ENCODE results near the gene AIRE. TPM values are rescaled to one million over a fixed set of nuclear protein-coding genes. Genes with fewer than 3 reads are reported as not detected.
"Not testable (repeated sequence)": the region's sequence is repeated elsewhere in the genome, so short reads cannot be mapped to it uniquely, and the experiment has no call there.

Gene AIRE
- total RNA-seq (not detected), polyA plus RNA-seq (0.22 TPM)

- CTCF ChIA-PET = no interaction called here
- Histone ChIP-seq H3K9me3 (ENCODE audit: low read length) (no peaks in the 10 kb centered on the region), H3K36me3 (ENCODE audit: insufficient read depth, low read length) (no peaks in the 10 kb centered on the region), H3K4me1 (ENCODE audit: insufficient read depth, low read length) (no peaks in the 10 kb centered on the region), H3K27me3 (ENCODE audit: insufficient read depth, low read length, poor library complexity, severe bottlenecking) (no peaks in the 10 kb centered on the region), H3K27ac (ENCODE audit: low read depth, low read length) (no peak within 1 kb of the TSS), H3K4me3 (ENCODE audit: low read length) (no peak within 1 kb of the TSS)
- POLR2A ChIA-PET = no interaction called here
- Mint-ChIP-seq H3K27ac (no peak within 1 kb of the TSS), H3K9me3 (no peaks in the 10 kb centered on the region), H3K27me3 (peaks cover 5 to 6% of the 10 kb centered on the region in 2 donors), H3K4me3 (no peak within 1 kb of the TSS), H3K36me3 (no peaks in the 10 kb centered on the region), H3K4me1 (peaks cover 0 to under 1% (median 0%) of the 10 kb centered on the region in 3 donors)
- DNase-seq = no peak
Measured at GRCh38 chr21:44285138-44285992, at the start of gene AIRE. Gene AIRE (plus strand): TSS chr21:44285876. CDS start chr21:44286007, 131 bp downstream.

- H3K4me3 Mint-ChIP-seq = not testable (repeated sequence)
Measured at GRCh38 chr21:44240353-44240752, 45.3 kb upstream of the AIRE start.

GRCh38 chr21:44240842-44241241 is 44.8 kb upstream of the AIRE start, which contains the start of gene ICOSLG:
Gene ICOSLG (minus strand): TSS chr21:44240943. CDS start chr21:44240817, 126 bp downstream.
- POLR2A ChIA-PET; H3K4me3 Mint-ChIP-seq; H3K36me3 Mint-ChIP-seq; H3K9me3 Mint-ChIP-seq; H3K9me3 ChIP-seq (ENCODE audit: low read length); DNase-seq; H3K27me3 ChIP-seq (ENCODE audit: insufficient read depth, low read length, poor library complexity, severe bottlenecking); H3K27ac ChIP-seq (ENCODE audit: low read depth, low read length); H3K4me1 Mint-ChIP-seq; CTCF ChIA-PET; H3K27ac Mint-ChIP-seq; H3K4me3 ChIP-seq (ENCODE audit: low read length); H3K36me3 ChIP-seq (ENCODE audit: insufficient read depth, low read length); H3K27me3 Mint-ChIP-seq; H3K4me1 ChIP-seq (ENCODE audit: insufficient read depth, low read length): not testable (repeated sequence)

More at GRCh38 chr21:44240353-44240752, 45.3 kb upstream of the AIRE start:
- H3K36me3 Mint-ChIP-seq; H3K4me3 ChIP-seq (ENCODE audit: low read length); H3K27me3 ChIP-seq (ENCODE audit: insufficient read depth, low read length, poor library complexity, severe bottlenecking); H3K9me3 Mint-ChIP-seq; H3K9me3 ChIP-seq (ENCODE audit: low read length); DNase-seq; H3K27ac ChIP-seq (ENCODE audit: low read depth, low read length); H3K36me3 ChIP-seq (ENCODE audit: insufficient read depth, low read length); CTCF ChIA-PET; H3K27me3 Mint-ChIP-seq; POLR2A ChIA-PET; H3K4me1 ChIP-seq (ENCODE audit: insufficient read depth, low read length); H3K27ac Mint-ChIP-seq; H3K4me1 Mint-ChIP-seq: not testable (repeated sequence)

GRCh38 chr21:44241281-44241680 is 44.4 kb upstream of the AIRE start:
- not testable (repeated sequence) for H3K9me3 Mint-ChIP-seq

GRCh38 chr21:44243980-44244379 is 41.7 kb upstream of the AIRE start:
- H3K4me1 ChIP-seq (ENCODE audit: insufficient read depth, low read length); H3K4me3 ChIP-seq (ENCODE audit: low read length); H3K36me3 ChIP-seq (ENCODE audit: insufficient read depth, low read length); CTCF ChIA-PET; H3K4me3 Mint-ChIP-seq; H3K9me3 ChIP-seq (ENCODE audit: low read length); H3K27me3 Mint-ChIP-seq; H3K27me3 ChIP-seq (ENCODE audit: insufficient read depth, low read length, poor library complexity, severe bottlenecking); H3K27ac Mint-ChIP-seq; H3K27ac ChIP-seq (ENCODE audit: low read depth, low read length); H3K9me3 Mint-ChIP-seq; H3K36me3 Mint-ChIP-seq; DNase-seq; H3K4me1 Mint-ChIP-seq; POLR2A ChIA-PET: not testable (repeated sequence)

More at GRCh38 chr21:44241281-44241680, 44.4 kb upstream of the AIRE start:
- DNase-seq; POLR2A ChIA-PET; H3K4me1 Mint-ChIP-seq; H3K36me3 ChIP-seq (ENCODE audit: insufficient read depth, low read length); H3K4me1 ChIP-seq (ENCODE audit: insufficient read depth, low read length); H3K27ac Mint-ChIP-seq; H3K27me3 ChIP-seq (ENCODE audit: insufficient read depth, low read length, poor library complexity, severe bottlenecking); H3K27me3 Mint-ChIP-seq; H3K4me3 ChIP-seq (ENCODE audit: low read length); H3K27ac ChIP-seq (ENCODE audit: low read depth, low read length); H3K9me3 ChIP-seq (ENCODE audit: low read length); CTCF ChIA-PET; H3K4me3 Mint-ChIP-seq; H3K36me3 Mint-ChIP-seq: not testable (repeated sequence)

GRCh38 chr21:44247904-44248303 is 37.8 kb upstream of the AIRE start:
- POLR2A ChIA-PET; H3K27me3 Mint-ChIP-seq; H3K27ac ChIP-seq (ENCODE audit: low read depth, low read length); H3K36me3 ChIP-seq (ENCODE audit: insufficient read depth, low read length); H3K4me1 Mint-ChIP-seq; H3K4me3 Mint-ChIP-seq; H3K9me3 ChIP-seq (ENCODE audit: low read length); DNase-seq; H3K27ac Mint-ChIP-seq; H3K4me3 ChIP-seq (ENCODE audit: low read length); H3K9me3 Mint-ChIP-seq; H3K36me3 Mint-ChIP-seq; H3K27me3 ChIP-seq (ENCODE audit: insufficient read depth, low read length, poor library complexity, severe bottlenecking); CTCF ChIA-PET; H3K4me1 ChIP-seq (ENCODE audit: insufficient read depth, low read length): not testable (repeated sequence)

GRCh38 chr21:44249204-44250037 is 36.3 kb upstream of the AIRE start:
- H3K9me3 ChIP-seq (ENCODE audit: low read length); H3K4me3 ChIP-seq (ENCODE audit: low read length); H3K36me3 Mint-ChIP-seq; H3K27ac ChIP-seq (ENCODE audit: low read depth, low read length); H3K27me3 ChIP-seq (ENCODE audit: insufficient read depth, low read length, poor library complexity, severe bottlenecking); POLR2A ChIA-PET; H3K4me1 Mint-ChIP-seq; H3K27me3 Mint-ChIP-seq; DNase-seq; H3K9me3 Mint-ChIP-seq; H3K27ac Mint-ChIP-seq; H3K4me1 ChIP-seq (ENCODE audit: insufficient read depth, low read length); H3K4me3 Mint-ChIP-seq; H3K36me3 ChIP-seq (ENCODE audit: insufficient read depth, low read length); CTCF ChIA-PET: not testable (repeated sequence)

- Mint-ChIP-seq H3K27me3 (no peaks in the 10 kb centered on the region), H3K9me3 (no peaks in the 10 kb centered on the region), H3K4me3 (no peak overlapping the region), H3K4me1 (no peaks in the 10 kb centered on the region), H3K27ac (peak overlapping the region in 1 of 8 donors; percentile 42), H3K36me3 (no peaks in the 10 kb centered on the region)
- H3K4me1 ChIP-seq (ENCODE audit: insufficient read depth, low read length) = no peaks in the 10 kb centered on the region
- no peak overlapping the region for H3K27ac ChIP-seq (ENCODE audit: low read depth, low read length)
- ChIA-PET POLR2A (no interaction called here), CTCF (interaction anchor here (1.3 kb wide), 1 partner anchor 12 kb away, joined by 3 read pairs; no protein-coding TSS in a partner anchor)
- no peak overlapping the region for H3K4me3 ChIP-seq (ENCODE audit: low read length)
- H3K9me3 ChIP-seq (ENCODE audit: low read length) = no peaks in the 10 kb centered on the region
- no peak for DNase-seq
- H3K27me3 ChIP-seq (ENCODE audit: insufficient read depth, low read length, poor library complexity, severe bottlenecking) = no peaks in the 10 kb centered on the region
- H3K36me3 ChIP-seq (ENCODE audit: insufficient read depth, low read length) = no peaks in the 10 kb centered on the region
Measured at GRCh38 chr21:44253832-44254710, 31.6 kb upstream of the AIRE start.
